Epithelial cell of proximal tubule (primary cell): ENCODE data around the gene KPNB1. TPM values are rescaled to one million over a fixed set of nuclear protein-coding genes. Genes with fewer than 3 reads are reported as not detected.

ENCODE experiments used
- DNase-seq: peaks from one replicate; pipeline ENCODE4 v3.0.0-alpha.2; 2011; ENCODE audit warnings: low read depth
- H3K4me3 ChIP-seq: 2 replicates; pipeline ENCODE4 v1.5.1; 2011; ENCODE audit warnings: low read depth, mild to moderate bottlenecking, low read length
- CTCF ChIP-seq: conservative IDR thresholded peaks from 2 replicates; pipeline ENCODE4 v1.5.1; 2012; ENCODE audit warnings: low read depth, mild to moderate bottlenecking, low read length
- total RNA-seq: library from RNA; depleted of rRNA; stranded (reverse); fragments of >200 nt; gene quantifications from 2 replicates; pipeline ENCODE4 v1.2.3, GENCODE V29; 2015

The KPNB1 gene
- total RNA-seq, 1 donor from 2014 or later = 392 TPM

- TF ChIP-seq CTCF = no peak
- no peak overlapping the region for H3K4me3 ChIP-seq
- no peak for DNase-seq
Observed at GRCh38 chr17:47628014-47628566, 21.6 kb upstream of the KPNB1 start.

GRCh38 chr17:47629826-47630225 is 19.9 kb upstream of the KPNB1 start:
- DNase-seq = no peak
- no peak overlapping the region for H3K4me3 ChIP-seq
- TF ChIP-seq CTCF = no peak

GRCh38 chr17:47630614-47631013 is 19.1 kb upstream of the KPNB1 start:
- no peak overlapping the region for H3K4me3 ChIP-seq
- TF ChIP-seq CTCF = no peak
- DNase-seq = no peak

GRCh38 chr17:47632991-47633390 is 16.7 kb upstream of the KPNB1 start:
- H3K4me3 ChIP-seq = no peak overlapping the region
- TF ChIP-seq CTCF = no peak

GRCh38 chr17:47633996-47634395 is 15.7 kb upstream of the KPNB1 start:
- TF ChIP-seq CTCF = no peak

More at GRCh38 chr17:47632991-47633390, 16.7 kb upstream of the KPNB1 start:
- DNase-seq = no peak

GRCh38 chr17:47634870-47635269 is 14.8 kb upstream of the KPNB1 start:
- TF ChIP-seq CTCF = no peak
- H3K4me3 ChIP-seq = no peak overlapping the region
- DNase-seq = no peak

More at GRCh38 chr17:47633996-47634395, 15.7 kb upstream of the KPNB1 start:
- DNase-seq = no peak
- no peak overlapping the region for H3K4me3 ChIP-seq

GRCh38 chr17:47635734-47636133 is 14.0 kb upstream of the KPNB1 start:
- no peak overlapping the region for H3K4me3 ChIP-seq
- DNase-seq = no peak
- TF ChIP-seq CTCF = no peak
